Fibroblast of villous mesenchyme (primary cell): ENCODE results near the gene GRHPR. TPM values are rescaled to one million over a fixed set of nuclear protein-coding genes. Genes with fewer than 3 reads are reported as not detected.
A peak's percentile ranks its signal among the peaks of the same experiment; 100 is the strongest.

Experiments used
- DNase-seq: peaks from one replicate; pipeline ENCODE4 v3.0.0-alpha.2; 2010; ENCODE audit warnings: low read depth
- H3K4me3 ChIP-seq: 2 replicates; pipeline ENCODE4 v1.5.1; 2011; ENCODE audit warnings: low read depth, mild to moderate bottlenecking, low read length
- CTCF ChIP-seq: IDR thresholded peaks from 2 replicates; pipeline ENCODE4 v1.5.1; 2012; ENCODE audit warnings: low read depth, mild to moderate bottlenecking, low read length; ENCODE audit not compliant: insufficient read depth
- total RNA-seq: library from RNA; depleted of rRNA; stranded (reverse); fragments of >200 nt; gene quantifications from 2 replicates; pipeline ENCODE4 v1.2.3, GENCODE V29; 2012

GRHPR gene
- total RNA-seq, 1 donor: 142 TPM

DNA sequence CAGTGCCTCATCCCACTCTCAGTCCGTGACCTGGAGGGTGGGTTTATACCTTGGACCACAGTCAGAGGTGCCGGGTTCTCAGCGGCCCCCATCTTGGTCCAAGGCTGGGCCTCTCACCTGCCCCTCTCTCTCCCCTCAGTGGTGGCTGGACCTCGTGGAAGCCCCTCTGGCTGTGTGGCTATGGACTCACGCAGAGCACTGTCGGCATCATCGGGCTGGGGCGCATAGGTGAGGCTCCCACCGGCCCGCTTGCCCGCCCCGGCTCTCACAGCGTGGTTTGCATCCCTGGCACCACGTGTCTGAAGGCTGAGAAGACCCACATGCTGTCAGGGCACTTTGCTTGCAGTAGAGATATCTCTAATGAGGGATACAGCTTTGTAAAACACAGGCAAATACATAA lies 5.8 kb downstream of the GRHPR start:
- no peak for DNase-seq
- H3K4me3 ChIP-seq: no peak overlapping the region
- no peak for TF ChIP-seq CTCF

- no peak for DNase-seq
- H3K4me3 ChIP-seq: no peak overlapping the region
- no peak for TF ChIP-seq CTCF
Measured at GRCh38 chr9:37429441-37430285, 7.2 kb downstream of the GRHPR start.

DNA sequence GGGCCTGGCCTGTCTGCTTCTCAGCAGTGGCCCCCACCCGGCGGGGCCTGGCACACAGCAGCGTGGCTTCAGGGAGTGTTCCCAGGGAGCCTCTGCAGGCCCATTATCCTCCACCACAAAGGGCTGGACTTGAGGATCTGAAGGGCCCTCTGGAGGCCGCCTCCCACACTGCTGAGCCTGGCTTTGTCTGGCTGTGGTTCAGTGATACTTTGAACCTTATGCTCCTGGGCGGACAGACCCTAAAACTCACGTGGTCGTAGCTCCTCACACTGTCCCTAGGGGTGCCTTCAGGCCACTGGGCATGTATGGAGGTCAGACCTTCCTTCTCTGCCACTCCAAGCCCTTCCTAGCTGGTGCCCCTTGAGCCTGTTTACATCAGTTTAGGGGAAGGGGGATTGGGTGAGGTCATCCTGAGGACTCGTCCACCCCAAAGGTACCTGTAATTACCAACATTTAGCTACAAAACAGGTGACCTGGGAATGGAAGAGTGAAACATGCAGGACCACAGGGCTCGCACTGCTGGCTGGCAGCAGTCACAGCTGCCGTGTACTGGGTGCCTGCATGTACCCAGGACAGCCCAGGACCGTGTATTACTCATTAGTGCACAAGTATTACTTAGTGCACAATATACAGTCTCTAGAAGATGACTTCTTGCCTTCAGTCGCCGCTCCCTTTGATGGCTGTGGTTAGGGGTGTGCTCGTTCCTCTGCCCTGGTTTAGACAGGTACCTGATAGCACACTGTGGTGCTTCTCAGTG lies 8.5 kb downstream of the GRHPR start:
- DNase-seq: no peak
- peak; percentile 20 for TF ChIP-seq CTCF
- H3K4me3 ChIP-seq: no peak overlapping the region

DNA sequence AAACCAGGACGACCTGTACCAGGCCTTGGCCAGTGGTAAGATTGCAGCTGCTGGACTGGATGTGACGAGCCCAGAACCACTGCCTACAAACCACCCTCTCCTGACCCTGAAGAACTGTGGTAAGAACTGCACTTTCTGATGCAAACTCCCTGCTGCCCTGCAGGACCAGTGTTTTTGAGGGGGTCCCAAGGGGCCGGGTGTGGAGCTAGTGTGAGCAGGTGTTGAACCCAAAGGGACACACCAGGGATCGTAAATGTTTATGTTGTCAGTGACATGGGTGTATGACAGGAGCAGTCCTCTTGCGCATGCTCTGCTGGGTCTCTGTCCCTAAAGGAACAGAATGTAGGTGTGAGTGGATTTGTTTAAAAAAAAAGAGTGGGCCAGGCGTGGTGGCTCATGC lies 9.5 kb downstream of the GRHPR start:
- no peak for DNase-seq
- no peak overlapping the region for H3K4me3 ChIP-seq
- no peak for TF ChIP-seq CTCF

DNA sequence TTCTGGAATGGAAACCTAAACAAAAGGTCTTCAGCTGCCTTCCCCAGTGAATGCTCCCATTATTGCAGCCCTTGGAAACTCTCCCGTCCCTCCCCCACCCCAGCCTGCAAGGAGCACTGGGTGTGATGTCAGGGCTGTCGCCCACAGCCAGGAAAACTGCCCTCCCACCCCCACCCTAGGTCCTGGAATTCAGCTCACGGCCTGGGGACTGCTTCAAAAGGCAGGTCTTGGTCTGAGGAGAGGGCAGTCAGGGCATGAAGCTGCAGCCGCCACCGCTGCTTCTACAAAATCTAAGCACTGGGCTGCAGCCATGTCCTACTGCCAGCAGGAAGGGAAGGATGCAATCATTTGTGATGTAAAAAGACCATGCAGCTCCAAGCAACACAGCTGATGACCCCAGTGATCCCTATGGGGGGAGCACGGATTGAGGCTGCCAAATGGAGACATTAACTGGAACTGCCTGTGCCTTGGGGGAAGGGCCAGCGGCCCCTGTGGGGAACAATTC lies 11.4 kb downstream of the GRHPR start:
- no peak for DNase-seq
- no peak for TF ChIP-seq CTCF
- H3K4me3 ChIP-seq: no peak overlapping the region

DNA sequence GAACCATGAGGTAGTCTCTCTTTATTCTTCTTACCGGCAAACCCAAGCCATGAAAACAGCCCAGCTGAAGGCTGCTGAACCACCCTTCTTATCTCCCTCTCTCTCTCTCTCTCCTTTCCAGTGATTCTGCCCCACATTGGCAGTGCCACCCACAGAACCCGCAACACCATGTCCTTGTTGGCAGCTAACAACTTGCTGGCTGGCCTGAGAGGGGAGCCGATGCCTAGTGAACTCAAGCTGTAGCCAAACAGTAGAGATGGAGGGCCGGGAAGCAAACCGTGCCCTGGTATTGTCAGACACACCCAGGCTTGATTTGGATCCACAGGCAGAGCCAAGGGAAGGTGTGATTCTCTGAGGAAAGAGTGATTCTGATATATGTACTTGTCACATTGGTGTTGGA lies 14.0 kb downstream of the GRHPR start:
- no peak overlapping the region for H3K4me3 ChIP-seq
- TF ChIP-seq CTCF: no peak
- no peak for DNase-seq
